NCI-H2196 (cell line): Measurements from ENCODE around the gene LY6G6D.

ENCODE experiments used
- DNase-seq: peaks from one replicate; lab custom pipeline; 2025; ENCODE audit not compliant: unreplicated experiment; lab: John Stamatoyannopoulos, UW

The LY6G6D gene

GRCh38 chr6:31762356-31762755 lies 47.2 kb downstream of the LY6G6D start, which contains the start of gene SAPCD1:
Gene SAPCD1 (plus strand): TSS chr6:31762656. CDS start chr6:31763055, 399 bp downstream.
- no peak for DNase-seq

- DNase-seq, result no peak
Observed at GRCh38 chr6:31762878-31763618, 47.9 kb downstream of the LY6G6D start.

- no peak for DNase-seq
Observed at GRCh38 chr6:31763619-31763940, 48.4 kb downstream of the LY6G6D start.

GRCh38 chr6:31764198-31764597 lies 49.0 kb downstream of the LY6G6D start:
- DNase-seq, result no peak

GRCh38 chr6:31765559-31765909 lies 50.4 kb downstream of the LY6G6D start:
- DNase-seq, result no peak

GRCh38 chr6:31765910-31766794 lies 51.0 kb downstream of the LY6G6D start:
- DNase-seq, result no peak

GRCh38 chr6:31767096-31767645 lies 52.0 kb downstream of the LY6G6D start:
- no peak for DNase-seq
